GM18526 (cell line): ENCODE data around the gene EPHA2.

ENCODE experiments used
- POLR2A ChIP-seq: IDR thresholded peaks from 3 replicates; pipeline ENCODE4 v1.6.1; 2011; ENCODE audit not compliant: insufficient read length; ENCODE audit errors: extremely low read depth

The EPHA2 gene

GRCh38 chr1:16126743-16127515, 28.9 kb downstream of the EPHA2 start:
- no peak for TF ChIP-seq POLR2A

DNA sequence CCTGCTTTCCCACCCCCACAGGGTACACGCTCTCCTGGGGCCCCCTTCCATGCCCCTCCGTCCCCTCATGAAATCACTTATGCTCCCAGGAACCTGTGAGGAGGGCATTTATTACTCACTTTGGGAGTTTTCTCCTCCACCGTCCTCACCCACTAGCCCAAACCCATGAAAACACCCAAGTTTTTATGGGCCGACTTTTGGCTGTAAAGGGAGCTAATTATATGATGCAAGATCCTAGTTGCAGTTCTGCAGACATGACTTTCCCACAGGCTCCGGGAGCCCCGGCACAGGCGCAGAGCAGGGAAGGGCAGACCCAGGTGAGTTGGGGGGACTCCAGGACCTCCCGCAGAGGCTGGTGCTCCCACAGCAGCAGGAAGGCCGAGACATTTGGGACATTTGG, 29.7 kb downstream of the EPHA2 start:
- no peak for TF ChIP-seq POLR2A

DNA sequence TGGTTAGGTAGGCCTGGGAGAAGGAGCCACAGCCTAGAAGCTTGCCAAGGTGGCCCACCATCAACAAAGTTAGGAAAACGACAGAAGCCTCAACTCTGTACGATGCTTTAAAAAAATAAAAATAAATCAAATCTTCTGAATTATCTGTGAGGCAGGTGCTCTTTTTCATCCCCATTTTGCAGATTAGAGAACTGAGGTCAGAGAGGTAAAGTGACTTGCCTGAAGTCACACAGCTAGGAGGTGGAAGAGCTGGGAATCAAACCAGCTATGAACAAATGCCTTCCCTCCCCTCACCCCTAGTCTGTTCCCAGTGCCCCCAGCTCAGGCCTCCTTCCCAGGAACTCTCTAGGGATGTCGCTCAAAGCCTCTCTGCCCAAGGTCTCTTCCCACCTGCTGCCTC, 30.4 kb downstream of the EPHA2 start:
- no peak for TF ChIP-seq POLR2A

GRCh38 chr1:16125088-16125470, 30.8 kb downstream of the EPHA2 start:
- no peak for TF ChIP-seq POLR2A

DNA sequence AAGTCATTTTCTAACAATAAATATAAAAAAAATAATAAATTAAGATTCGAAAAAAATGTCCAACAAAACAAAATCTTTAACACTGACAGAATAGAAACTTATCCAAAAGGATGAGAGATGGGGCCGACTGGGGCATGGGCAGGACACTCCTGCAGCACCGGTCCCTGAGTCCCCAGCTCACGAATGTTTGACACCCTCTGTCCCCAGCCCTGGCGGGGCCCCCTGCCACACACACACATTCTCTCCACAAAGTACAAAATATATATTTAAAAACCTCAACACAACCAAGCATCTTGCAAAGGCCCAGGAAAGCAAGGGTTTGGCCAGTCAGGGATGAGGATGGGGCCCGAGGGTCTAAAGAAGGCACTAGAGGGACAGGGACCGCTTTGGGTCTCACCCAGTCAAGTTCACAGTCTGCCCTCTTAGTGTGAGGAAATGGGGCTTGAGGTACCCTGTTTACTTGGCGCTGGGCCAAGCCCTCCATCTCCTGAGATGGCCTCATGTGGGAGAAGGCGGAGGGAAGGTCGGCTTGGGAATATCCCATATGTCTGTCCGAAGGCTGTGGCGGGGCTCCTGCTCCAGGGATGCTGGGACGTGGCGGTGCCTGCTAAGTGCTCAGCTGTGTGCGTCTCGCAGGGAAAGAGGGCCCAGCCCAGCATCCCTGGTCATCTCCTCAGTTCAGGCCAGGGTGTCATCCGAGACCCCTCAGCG, 31.3 kb downstream of the EPHA2 start:
- TF ChIP-seq POLR2A: no peak

GRCh38 chr1:16122916-16123315, 33.0 kb downstream of the EPHA2 start:
- no peak for TF ChIP-seq POLR2A

DNA sequence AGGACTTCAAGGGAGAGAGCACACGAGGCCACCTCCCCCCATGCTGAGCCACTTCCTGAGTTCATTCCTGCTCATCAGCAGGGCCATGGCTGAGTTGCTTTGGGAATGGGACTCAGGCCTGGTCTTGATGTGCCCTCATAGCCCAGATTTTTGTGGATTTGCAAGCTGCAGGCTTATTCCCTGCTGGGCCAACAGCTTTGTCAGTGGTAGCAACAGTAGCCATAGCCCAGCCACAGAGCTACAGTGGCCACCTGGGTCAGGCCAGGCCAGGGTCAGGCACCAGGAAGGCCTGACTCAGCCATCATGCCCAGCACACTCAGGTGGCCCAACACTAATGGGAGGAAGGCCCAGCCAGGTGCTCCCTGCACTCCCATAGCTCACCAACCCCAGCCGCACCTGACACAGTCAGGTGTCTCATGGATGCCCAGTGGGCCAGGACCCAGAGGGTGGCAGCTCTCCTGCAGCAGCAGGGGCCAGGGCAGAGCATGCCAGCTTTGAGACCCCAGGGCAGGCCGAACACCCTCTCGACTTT, 33.5 kb downstream of the EPHA2 start:
- no peak for TF ChIP-seq POLR2A

DNA sequence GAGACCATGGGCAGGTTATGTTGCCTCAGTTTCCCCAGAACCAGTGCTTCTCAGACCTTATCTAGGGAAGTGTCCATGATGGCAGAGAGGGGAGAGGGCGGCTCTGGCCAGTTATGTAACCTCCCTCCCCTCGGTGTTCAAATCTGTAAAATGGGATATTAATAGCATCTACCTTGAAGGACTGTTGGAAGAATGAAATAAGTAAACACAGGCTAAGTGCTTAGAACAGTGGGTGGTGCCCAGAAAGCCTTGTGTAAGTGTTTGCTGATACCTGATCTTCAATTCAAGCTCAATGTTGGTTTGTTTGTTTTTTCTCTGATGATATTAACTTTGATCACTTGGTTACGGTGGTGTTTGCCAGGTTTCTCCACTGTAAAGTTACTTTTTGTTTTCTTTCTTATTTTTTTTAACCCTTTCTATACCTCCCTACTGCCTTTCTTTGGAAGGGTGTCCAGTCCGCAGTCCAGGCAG, 34.9 kb downstream of the EPHA2 start:
- no peak for TF ChIP-seq POLR2A

DNA sequence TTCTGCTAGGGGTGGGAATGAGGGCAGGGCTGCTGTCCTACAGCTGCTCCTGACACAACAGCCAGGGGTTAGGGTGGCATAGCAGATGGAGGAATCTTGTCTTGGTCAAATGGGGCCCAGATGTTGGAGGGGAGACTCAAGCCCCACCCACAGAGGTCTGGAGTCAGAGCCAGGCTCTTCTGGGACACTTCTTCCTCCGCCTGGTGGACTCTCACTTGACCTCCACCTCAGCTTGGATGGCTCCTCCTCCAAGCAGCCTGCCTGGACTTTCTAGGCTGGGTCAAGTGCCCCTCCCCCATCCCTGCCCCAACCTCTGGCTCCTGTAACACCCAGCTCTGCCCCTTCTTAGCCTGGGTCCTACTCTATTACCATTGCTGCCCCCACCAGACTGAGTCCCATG, 35.5 kb downstream of the EPHA2 start:
- no peak for TF ChIP-seq POLR2A

GRCh38 chr1:16119926-16120325, 35.9 kb downstream of the EPHA2 start:
- no peak for TF ChIP-seq POLR2A

- TF ChIP-seq POLR2A: no peak
Measured at GRCh38 chr1:16119504-16119903, 36.4 kb downstream of the EPHA2 start.

DNA sequence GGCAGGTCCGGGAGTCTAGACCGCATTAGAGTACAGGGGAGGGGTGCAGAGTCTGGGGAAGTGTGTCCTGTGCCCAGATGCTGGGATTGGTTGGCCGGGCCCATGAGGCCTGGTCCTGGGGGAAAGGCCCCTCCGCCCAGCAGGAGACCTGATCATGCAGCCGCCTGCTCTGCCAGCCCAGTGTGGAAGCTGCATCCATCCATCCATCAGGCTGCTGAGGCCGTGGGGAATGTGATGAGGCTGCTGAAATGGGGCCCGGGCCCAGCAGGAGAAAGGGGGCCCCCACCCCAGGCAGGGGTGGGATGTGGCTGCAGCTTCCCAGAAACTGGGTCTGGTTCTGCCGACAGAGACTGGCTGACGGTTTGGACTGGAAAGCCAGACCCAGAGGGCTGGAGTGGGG, 37.2 kb downstream of the EPHA2 start:
- TF ChIP-seq POLR2A: no peak

- no peak for TF ChIP-seq POLR2A
Measured at GRCh38 chr1:16117936-16118335, 37.9 kb downstream of the EPHA2 start.

- TF ChIP-seq POLR2A: no peak
Measured at GRCh38 chr1:16117369-16117768, 38.5 kb downstream of the EPHA2 start.

GRCh38 chr1:16116625-16117024, 39.2 kb downstream of the EPHA2 start:
- no peak for TF ChIP-seq POLR2A

GRCh38 chr1:16116002-16116401, 39.9 kb downstream of the EPHA2 start:
- no peak for TF ChIP-seq POLR2A
